Esophagus (tissue), 2 donors: Measurements from ENCODE around the gene KRTAP12-1. TPM values are rescaled to one million over a fixed set of nuclear protein-coding genes. Genes with fewer than 3 reads are reported as not detected.
"Not testable (repeated sequence)": the region's sequence is repeated elsewhere in the genome, so short reads cannot be mapped to it uniquely, and the experiment has no call there.

Source experiments
- H3K27ac ChIP-seq, 2 donors: one replicate each; pipeline ENCODE4 v1.5.1; 2013; ENCODE audit warnings: low read depth in 2 of 2, mild to moderate bottlenecking in 2 of 2, inconsistent platforms in 1 of 2, low read length in 1 of 2, moderate library complexity in 1 of 2
- H3K27me3 ChIP-seq, 2 donors: one replicate each; pipeline ENCODE4 v1.6.1; 2013; ENCODE audit warnings: low read length in 2 of 2, control low read depth in 1 of 2, mild to moderate bottlenecking in 1 of 2; ENCODE audit not compliant: insufficient read depth in 2 of 2, control insufficient read depth in 1 of 2
- H3K36me3 ChIP-seq, 2 donors: one replicate each; pipeline ENCODE4 v1.6.1; 2013; ENCODE audit warnings: low read length in 1 of 2; ENCODE audit not compliant: control insufficient read depth in 2 of 2, insufficient read depth in 2 of 2
- H3K4me1 ChIP-seq, 2 donors: one replicate each; pipeline ENCODE4 v1.6.1; 2013; ENCODE audit warnings: low read length in 1 of 2; ENCODE audit not compliant: control insufficient read depth in 2 of 2, insufficient read depth in 2 of 2
- H3K4me3 ChIP-seq, 2 donors: one replicate each; pipeline ENCODE4 v1.5.1; 2013; ENCODE audit warnings: low read length in 2 of 2, mild to moderate bottlenecking in 2 of 2, low read depth in 1 of 2, moderate library complexity in 1 of 2
- H3K9me3 ChIP-seq, 2 donors: one replicate each; pipeline ENCODE4 v1.6.1; 2013; ENCODE audit warnings: mild to moderate bottlenecking in 2 of 2, low read depth in 1 of 2, low read length in 1 of 2, moderate library complexity in 1 of 2; ENCODE audit not compliant: control insufficient read depth in 2 of 2, insufficient read depth in 1 of 2
- WGBS, 2 donors: extraction: QIAGEN DNeasy Blood & Tissue Kit; methylation state at CpG; one replicate each; pipeline ENCODE4 v1.1.7; 2013; 5-methylcytosine and 5-hydroxymethylcytosine counted together
- polyA plus RNA-seq, 2 donors: library from polyadenylated mRNA; stranded (reverse); fragments of 200-250 nt; gene quantifications; one replicate each; pipeline ENCODE4 v1.2.3, GENCODE V29; 2013
- donor health status: healthy with polysubstance abuse.
- donor health status: Bipolar disorder and iron deficiency.

Gene KRTAP12-1
- polyA plus RNA-seq, 2 donors: not detected

DNA sequence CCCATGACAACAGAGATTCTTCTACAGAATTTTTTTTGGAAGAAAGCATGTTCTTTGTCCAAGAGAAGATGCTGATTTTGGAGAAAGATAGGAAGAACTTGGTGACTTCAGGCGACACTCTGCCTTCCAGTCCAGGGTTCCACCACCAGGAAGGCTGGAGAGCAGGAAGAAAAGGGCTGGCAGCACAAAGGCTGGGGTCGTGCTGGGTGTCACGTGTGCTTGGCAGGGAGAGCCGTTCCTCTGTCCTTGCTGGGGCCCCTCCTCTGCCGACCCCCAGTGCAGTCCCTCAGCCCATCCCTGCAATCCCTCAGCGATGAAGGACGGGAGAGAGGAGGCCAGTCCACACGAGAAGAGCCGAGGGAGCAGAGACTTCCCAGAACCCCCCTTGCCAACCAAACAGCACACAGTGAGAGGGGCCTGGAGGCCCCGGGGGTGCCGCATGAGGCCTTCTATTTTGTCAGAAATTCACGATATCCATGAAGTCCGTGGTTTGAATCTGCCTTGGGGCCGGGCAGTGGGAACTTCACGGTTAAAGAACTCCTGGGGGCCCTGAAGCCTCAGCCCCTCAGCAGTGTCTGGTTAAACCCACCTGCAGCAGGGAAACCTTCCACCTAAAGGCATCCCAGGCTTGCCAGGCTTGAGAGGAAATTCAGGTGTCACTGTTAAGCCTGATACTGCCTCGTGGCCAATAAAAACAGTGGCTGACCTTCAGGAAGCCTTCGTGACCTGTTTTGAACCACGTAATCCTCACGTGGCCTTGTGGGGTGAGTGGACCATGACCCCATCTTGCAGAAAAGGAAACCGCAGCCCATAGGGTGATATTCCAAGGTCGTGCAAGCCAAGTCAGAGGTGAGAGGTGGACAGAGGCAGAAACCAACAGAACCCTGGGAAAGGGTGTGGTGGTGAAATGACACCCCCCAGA is 18.4 kb upstream of the KRTAP12-1 start:
- Histone ChIP-seq H3K27me3 (peaks cover 0 to 4% of the 10 kb centered on the region in 2 donors), H3K27ac (no peak overlapping the region), H3K9me3 (peaks cover 0 to 5% of the 10 kb centered on the region in 2 donors), H3K4me3 (no peak overlapping the region), H3K36me3 (no peaks in the 10 kb centered on the region), H3K4me1 (no peaks in the 10 kb centered on the region)
- 49 to 62% methylated on average over 20 to 21 of the region's 21 CpGs for WGBS, 2 donors

- Histone ChIP-seq H3K9me3 (peaks cover 0 to 3% of the 10 kb centered on the region in 2 donors), H3K27ac (no peak overlapping the region), H3K27me3 (peaks cover 0 to 4% of the 10 kb centered on the region in 2 donors), H3K4me3 (no peak overlapping the region), H3K36me3 (no peaks in the 10 kb centered on the region), H3K4me1 (no peaks in the 10 kb centered on the region)
- WGBS, 2 donors: 59 to 69% methylated on average over 17 of the region's 17 CpGs
Observed at GRCh38 chr21:44699502-44700001, 17.6 kb upstream of the KRTAP12-1 start.

DNA sequence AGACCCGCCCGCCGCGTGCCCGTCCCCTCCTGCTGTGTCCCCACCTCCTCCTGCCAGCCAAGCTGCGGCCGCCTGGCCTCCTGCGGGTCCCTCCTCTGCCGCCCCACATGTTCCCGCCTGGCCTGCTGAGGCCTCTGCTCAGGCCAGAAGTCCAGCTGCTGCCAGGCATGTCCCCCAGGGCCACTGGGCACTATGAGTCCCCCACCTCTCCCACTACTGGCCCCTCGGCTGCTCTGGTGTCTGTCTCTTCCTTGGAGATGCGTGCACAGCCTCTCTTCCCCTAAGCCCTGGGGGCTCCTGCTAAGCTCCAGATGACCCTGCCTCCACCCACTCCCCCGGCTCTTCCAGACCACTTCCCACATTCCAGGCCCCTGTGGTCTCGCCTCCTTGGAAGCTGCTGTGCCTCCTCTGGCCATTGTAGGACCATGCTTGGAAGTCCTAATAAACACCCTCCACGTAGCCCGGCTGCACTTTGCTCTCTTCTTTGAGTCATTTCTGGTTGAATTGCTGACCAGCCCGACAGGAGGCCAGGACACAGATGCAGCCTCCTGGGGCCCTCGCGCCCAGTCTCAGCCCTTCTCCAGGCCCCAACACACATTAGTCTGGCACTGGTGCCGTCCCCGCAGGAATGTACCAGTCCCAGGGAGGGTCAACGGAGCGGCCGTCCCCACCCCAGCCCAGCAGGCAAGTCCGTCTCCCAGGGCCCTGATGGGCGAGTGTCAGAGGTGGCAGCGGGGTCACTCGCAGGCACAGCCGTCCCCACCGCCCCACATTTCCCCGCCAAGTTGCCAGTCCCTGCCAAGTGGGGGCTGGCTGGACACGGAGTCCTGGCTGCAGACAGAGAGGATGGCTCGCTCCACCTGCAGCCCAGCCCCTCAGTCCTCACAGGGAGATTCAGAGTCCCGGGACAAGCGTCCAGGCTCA is 16.1 kb upstream of the KRTAP12-1 start:
- Histone ChIP-seq H3K36me3 (no peaks in the 10 kb centered on the region), H3K27ac (no peak overlapping the region), H3K9me3 (peaks cover 0 to 3% of the 10 kb centered on the region in 2 donors), H3K4me3 (no peak overlapping the region), H3K4me1 (no peaks in the 10 kb centered on the region), H3K27me3 (peaks cover 0 to 4% of the 10 kb centered on the region in 2 donors)
- WGBS, 2 donors: 34 to 45% methylated on average over 35 of the region's 35 CpGs

GRCh38 chr21:44697172-44697810 is 15.3 kb upstream of the KRTAP12-1 start, which contains the start of gene KRTAP10-12:
Gene KRTAP10-12 (plus strand): TSS chr21:44697172. CDS start chr21:44697202, 30 bp downstream.
- H3K9me3 ChIP-seq, H3K27ac ChIP-seq, H3K36me3 ChIP-seq, H3K27me3 ChIP-seq, H3K4me3 ChIP-seq, H3K4me1 ChIP-seq: not testable (repeated sequence)
- 35 to 43% methylated on average over 16 to 21 of the region's 21 CpGs for WGBS, 2 donors

GRCh38 chr21:44696572-44696971 is 14.6 kb upstream of the KRTAP12-1 start:
- WGBS, 2 donors: 63 to 77% methylated on average over 10 of the region's 10 CpGs
- Histone ChIP-seq H3K4me1 (no peaks in the 10 kb centered on the region), H3K36me3 (no peaks in the 10 kb centered on the region), H3K4me3 (no peak overlapping the region), H3K27ac (no peak overlapping the region), H3K9me3 (no peaks in the 10 kb centered on the region), H3K27me3 (peaks cover 0 to 4% of the 10 kb centered on the region in 2 donors)

DNA sequence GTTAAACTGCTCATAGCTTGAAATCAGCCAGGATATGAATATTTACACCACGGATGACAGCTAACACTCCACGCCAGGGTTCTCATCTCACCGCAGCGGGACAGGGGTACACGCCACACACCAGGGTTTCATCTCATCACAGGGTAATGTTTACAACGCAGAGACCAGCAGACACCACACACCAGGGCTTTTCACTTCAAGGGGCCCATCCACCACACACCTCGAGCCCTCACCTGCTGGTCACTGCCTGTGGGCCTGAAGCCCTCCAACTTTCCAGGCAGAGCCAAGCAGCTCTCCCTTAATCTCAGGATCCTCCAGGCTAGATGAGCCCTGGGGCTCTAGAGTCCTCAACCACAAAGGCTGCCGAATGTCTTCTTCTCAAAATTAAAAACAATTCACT is 13.7 kb upstream of the KRTAP12-1 start:
- Histone ChIP-seq H3K27me3 (peaks cover 0 to 1% of the 10 kb centered on the region in 2 donors), H3K4me1 (no peaks in the 10 kb centered on the region), H3K27ac (no peak overlapping the region), H3K4me3 (no peak overlapping the region), H3K9me3 (no peaks in the 10 kb centered on the region), H3K36me3 (no peaks in the 10 kb centered on the region)
- WGBS, 2 donors: 76 to 80% methylated on average over 8 of the region's 8 CpGs

GRCh38 chr21:44695184-44695583 is 13.2 kb upstream of the KRTAP12-1 start:
- Histone ChIP-seq H3K9me3 (no peaks in the 10 kb centered on the region), H3K4me3 (no peak overlapping the region), H3K27me3 (no peaks in the 10 kb centered on the region), H3K4me1 (no peaks in the 10 kb centered on the region), H3K36me3 (no peaks in the 10 kb centered on the region), H3K27ac (no peak overlapping the region)
- 69% methylated on average over 8 of the region's 8 CpGs for WGBS, 2 donors

DNA sequence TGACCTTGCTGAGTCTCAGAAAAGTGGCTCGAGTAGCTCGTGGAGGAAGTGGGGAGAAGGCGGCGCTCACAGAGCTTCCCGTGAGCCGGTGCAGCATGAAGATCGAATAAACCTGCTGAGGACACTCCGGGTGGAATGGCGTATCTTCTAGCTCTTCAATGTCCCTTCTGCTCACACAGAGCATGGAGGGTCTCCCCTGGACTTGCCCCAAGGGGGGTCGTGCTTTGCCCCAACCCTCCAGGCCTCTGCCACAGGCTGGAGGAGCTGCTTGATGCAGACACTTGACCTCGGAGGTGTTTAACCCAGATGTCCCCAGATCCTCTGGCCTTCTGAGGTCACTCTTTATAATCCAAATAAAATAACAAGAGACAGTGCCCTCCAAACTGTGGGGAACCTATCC is 12.8 kb upstream of the KRTAP12-1 start:
- Histone ChIP-seq H3K27ac (no peak overlapping the region), H3K36me3 (no peaks in the 10 kb centered on the region), H3K4me1 (no peaks in the 10 kb centered on the region), H3K9me3 (no peaks in the 10 kb centered on the region), H3K27me3 (no peaks in the 10 kb centered on the region), H3K4me3 (no peak overlapping the region)
- WGBS, 2 donors: 72 to 76% methylated on average over 11 of the region's 11 CpGs
